ENCODE data around the gene TASP1. TPM values are rescaled to one million over a fixed set of nuclear protein-coding genes. Genes with fewer than 3 reads are reported as not detected.
A peak's percentile ranks its signal among the peaks of the same experiment; 100 is the strongest.

TASP1 gene
- total RNA-seq, 1 donor from 2014 or later = 4.8 TPM

DNA sequence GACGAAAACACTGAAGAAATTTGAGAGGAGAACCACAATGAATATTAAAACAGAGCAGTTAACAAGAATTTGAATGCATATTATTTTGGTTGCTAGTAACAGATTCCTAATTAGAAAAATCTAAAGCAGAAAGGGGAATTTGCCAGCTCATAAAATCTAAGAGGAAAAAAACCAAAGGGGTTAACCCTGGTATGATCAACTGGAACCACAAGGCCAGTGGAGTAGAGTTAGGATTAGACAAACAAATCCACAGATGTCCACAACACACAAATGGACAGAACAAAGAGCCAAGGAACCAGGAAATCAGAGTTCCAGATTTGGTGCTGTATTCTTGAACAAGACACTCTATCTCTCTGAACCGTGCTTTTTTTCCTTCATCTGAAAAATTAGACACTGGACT is 195.0 kb downstream of the TASP1 start:
- TF ChIP-seq, protein P1, sequence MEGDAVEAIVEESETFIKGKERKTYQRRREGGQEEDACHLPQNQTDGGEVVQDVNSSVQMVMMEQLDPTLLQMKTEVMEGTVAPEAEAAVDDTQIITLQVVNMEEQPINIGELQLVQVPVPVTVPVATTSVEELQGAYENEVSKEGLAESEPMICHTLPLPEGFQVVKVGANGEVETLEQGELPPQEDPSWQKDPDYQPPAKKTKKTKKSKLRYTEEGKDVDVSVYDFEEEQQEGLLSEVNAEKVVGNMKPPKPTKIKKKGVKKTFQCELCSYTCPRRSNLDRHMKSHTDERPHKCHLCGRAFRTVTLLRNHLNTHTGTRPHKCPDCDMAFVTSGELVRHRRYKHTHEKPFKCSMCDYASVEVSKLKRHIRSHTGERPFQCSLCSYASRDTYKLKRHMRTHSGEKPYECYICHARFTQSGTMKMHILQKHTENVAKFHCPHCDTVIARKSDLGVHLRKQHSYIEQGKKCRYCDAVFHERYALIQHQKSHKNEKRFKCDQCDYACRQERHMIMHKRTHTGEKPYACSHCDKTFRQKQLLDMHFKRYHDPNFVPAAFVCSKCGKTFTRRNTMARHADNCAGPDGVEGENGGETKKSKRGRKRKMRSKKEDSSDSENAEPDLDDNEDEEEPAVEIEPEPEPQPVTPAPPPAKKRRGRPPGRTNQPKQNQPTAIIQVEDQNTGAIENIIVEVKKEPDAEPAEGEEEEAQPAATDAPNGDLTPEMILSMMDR (conservative IDR thresholded peaks at IDR 0.05; ENCODE audit: low read depth, low read length) = no peak
- H3K4me3 ChIP-seq (ENCODE audit: low read depth, low read length) = no peak overlapping the region
- no peak for DNase-seq (ENCODE audit: low read depth)

DNA sequence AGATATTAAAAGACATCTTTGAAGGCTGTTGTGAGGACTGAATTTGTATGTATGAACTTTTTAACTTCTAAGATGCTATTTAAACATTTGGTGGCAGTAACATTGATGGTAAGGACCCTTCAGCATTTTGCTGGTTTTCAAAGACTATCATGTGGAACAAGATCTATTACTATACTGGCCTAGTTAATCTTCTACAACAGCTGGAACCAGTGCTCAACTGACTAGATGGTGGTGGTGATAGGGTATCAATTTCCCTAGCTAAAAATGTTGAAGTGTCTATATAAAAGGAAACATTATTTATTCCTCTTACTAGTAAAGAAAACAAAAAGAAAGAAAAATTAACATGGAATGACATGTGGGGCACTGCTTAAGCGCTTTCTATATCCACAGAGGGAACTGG is 195.7 kb downstream of the TASP1 start:
- DNase-seq (ENCODE audit: low read depth) = no peak
- no peak overlapping the region for H3K4me3 ChIP-seq (ENCODE audit: low read depth, low read length)
- TF ChIP-seq, protein P1 (conservative IDR thresholded peaks at IDR 0.05; ENCODE audit: low read depth, low read length) = no peak

DNA sequence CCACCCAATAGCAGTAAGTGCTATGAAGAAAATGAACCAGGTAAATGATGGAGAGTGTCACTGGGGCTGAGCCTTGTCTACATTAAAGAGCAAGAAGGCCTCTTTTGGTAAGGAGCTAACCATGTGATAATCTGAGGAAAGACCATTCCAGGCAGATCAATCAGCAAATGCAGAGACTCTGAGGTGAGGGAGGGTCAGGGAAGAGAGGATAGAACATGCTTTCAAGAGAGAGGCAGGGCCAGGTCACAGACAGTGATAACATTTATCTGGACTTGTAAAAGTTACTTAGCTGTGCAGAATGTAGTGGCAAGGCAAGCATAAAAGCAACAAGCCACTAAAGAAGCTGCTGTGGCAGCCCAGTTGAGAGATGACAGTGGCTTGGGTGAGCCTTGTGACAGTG is 197.3 kb downstream of the TASP1 start:
- H3K4me3 ChIP-seq (ENCODE audit: low read depth, low read length) = no peak overlapping the region
- TF ChIP-seq, protein P1 (conservative IDR thresholded peaks at IDR 0.05; ENCODE audit: low read depth, low read length) = no peak
- no peak for DNase-seq (ENCODE audit: low read depth)

DNA sequence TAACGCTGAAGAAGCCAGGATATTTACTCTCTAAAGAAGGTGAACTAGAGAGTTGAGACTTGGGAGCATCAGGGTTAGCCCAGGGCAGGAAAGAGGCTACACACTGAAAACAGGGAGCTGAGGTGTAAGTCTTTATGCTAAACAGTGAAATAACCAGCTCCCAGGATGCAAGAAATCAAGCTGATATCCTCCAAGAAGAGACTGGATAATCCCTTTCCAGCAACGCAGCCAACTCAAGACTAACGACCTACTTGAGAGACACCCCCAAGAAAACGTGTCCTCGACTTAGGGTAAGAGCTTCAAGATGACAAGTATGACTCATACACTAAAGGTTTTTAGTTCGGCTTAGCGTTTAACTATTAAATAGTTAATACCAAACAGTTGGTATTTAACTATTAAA is 202.2 kb downstream of the TASP1 start:
- DNase-seq (ENCODE audit: low read depth) = peak; percentile 71
- TF ChIP-seq, protein P1 (conservative IDR thresholded peaks at IDR 0.05; ENCODE audit: low read depth, low read length) = no peak
- H3K4me3 ChIP-seq (ENCODE audit: low read depth, low read length) = no peak overlapping the region

DNA sequence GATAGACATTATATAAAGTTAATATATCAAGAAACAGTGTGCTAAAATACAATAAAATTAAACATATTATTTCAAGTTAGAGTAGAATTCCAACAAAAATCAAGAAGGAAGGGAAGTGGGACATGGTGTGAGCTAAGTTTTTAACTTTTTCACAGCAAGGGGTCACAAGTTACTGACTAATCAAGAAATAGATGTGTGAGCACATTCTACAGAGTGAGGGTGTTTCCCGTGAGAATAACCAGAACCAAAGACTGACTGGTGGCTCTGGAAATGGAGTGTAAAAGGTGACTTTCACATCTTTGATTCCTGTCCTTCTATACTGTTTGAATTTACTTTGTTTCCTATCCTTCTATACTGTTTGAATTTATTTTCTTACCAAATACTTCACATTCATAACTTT is 206.6 kb downstream of the TASP1 start:
- peak; percentile 76 for DNase-seq (ENCODE audit: low read depth)
- no peak overlapping the region for H3K4me3 ChIP-seq (ENCODE audit: low read depth, low read length)
- TF ChIP-seq, protein P1 (conservative IDR thresholded peaks at IDR 0.05; ENCODE audit: low read depth, low read length) = no peak

DNA sequence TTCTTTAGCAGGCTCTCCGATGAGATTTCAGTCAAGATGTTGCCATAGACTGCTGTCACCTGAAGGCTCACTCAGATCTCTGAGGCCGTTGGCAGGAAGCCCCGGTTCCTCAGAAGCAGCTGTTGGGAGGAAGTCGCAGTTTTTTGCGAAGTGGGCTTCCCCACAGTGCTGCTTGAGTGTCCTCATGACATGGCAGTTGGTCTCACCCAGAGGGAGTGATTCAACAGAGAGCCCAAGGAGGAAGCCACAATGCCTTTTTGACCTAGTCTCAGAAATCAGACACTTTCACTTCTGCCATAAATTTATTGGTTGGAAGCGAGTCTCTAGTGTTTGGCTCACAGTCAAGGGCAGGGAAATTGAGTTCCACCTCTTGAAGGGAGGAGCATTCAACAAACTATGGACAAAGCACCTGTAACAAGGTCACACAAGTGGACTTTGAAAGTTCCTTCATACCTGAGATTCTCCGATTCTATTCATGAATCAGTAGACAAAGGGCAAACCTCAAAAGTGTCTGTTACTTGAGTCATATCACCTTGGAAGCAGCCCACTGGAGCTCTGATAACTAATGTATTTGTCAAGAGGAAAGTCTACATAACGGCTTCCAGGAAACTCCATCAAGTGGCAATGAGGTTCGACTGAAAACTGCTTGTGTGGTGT is 208.3 kb downstream of the TASP1 start:
- TF ChIP-seq, protein P1 (conservative IDR thresholded peaks at IDR 0.05; ENCODE audit: low read depth, low read length) = no peak
- no peak overlapping the region for H3K4me3 ChIP-seq (ENCODE audit: low read depth, low read length)
- peak; percentile 90 for DNase-seq (ENCODE audit: low read depth)

DNA sequence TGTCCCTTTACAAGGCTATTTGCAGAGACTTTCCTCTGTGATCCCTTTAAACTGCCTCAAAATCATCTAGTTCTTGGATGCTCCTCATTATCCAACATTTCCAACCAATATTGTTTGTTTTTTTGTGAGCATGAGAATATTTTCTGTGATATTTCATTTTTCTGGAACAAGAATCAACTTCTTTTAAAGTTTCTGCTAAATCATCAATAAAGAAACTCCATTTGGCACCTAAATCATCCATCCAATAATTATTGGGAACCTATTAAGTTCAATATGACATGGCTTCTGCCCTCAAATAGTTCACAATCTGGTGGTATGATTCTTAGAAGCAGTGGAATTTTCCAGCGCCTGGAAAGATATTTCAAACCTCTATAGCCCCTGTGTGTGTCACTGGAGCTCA is 210.0 kb downstream of the TASP1 start:
- H3K4me3 ChIP-seq (ENCODE audit: low read depth, low read length) = no peak overlapping the region

More for the DNA sequence above, 210.0 kb downstream of the TASP1 start:
- DNase-seq (ENCODE audit: low read depth) = no peak
- TF ChIP-seq, protein P1 (conservative IDR thresholded peaks at IDR 0.05; ENCODE audit: low read depth, low read length) = no peak

Measured in epithelial cell of proximal tubule (primary cell).